H54 (cell line): ENCODE data around the gene BCAS3.

Experiments used
- DNase-seq: peaks from one replicate; pipeline ENCODE4 v3.0.0; 2011; ENCODE audit warnings: low spot score, mixed read lengths; ENCODE audit not compliant: insufficient read length
- FAIRE-seq: peaks from 3 replicates; lab custom pipeline; 2011; peaks lifted over from hg19 to GRCh38; lab: Jason Lieb, UNC
- POLR2A ChIP-seq: IDR thresholded peaks from 2 replicates; pipeline ENCODE4 v1.6.1; 2011; ENCODE audit warnings: low read depth, mild to moderate bottlenecking, low read length

BCAS3 gene

GRCh38 chr17:60817192-60817591 lies 139.5 kb downstream of the BCAS3 start:
- DNase-seq: peak; percentile 35
- peak; percentile 89 for FAIRE-seq
- no peak for TF ChIP-seq POLR2A

DNA sequence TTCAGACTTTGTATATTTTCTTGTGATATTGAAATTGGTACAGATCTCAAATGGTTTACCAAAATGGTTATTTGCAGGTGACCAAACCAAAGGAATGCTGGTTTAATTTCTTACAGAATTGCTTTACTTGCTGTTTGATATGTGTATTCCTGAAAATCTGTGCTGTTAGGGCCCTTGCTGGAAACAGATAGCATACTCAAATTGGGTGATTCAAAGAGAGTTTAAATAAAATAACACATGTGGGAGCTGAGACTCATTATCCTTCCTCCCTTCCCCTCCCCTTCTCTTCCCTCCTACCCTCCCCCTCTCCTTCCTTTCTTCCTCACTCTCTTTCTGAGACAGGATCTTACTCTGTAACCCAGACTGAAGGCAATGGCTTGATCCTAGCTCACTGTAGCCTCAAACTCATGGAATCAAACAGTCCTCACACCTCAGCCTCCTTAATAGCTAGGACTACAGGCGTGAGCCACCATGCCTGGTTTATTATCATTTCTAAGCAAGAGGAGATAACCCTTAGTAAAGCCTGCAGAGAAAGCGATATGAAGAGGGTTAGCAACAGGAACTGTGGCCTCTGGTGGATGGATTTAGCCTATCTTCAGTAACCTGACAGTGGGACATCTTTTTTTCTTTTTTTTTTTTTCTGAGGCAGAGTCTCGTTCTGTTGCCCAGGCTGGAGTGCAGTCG lies 141.9 kb downstream of the BCAS3 start:
- DNase-seq (no peak), FAIRE-seq (peak; percentile 43)
- TF ChIP-seq POLR2A: no peak

DNA sequence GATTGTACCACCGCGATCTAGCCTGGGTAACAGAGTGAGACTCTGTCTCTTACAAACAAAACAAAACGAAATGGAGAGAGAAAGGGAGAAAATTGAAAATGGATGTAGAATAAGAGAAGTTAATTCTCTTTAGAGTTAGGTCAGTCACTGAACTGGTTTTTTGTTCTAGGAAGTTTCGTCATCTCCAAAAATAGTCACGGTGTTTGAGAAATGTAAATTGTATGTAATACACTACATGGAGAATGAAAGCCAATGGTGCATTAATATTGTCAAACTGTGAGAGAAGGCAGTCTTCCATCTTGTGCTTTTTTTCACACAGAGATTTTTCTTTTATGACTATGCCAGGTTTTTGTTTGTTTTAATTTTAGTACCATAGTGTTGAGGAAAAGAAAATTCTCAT lies 145.9 kb downstream of the BCAS3 start:
- DNase-seq (no peak), FAIRE-seq (peak; percentile 52)
- no peak for TF ChIP-seq POLR2A

GRCh38 chr17:60825351-60825750 lies 147.7 kb downstream of the BCAS3 start:
- FAIRE-seq: no peak
- no peak for TF ChIP-seq POLR2A
- DNase-seq: no peak

GRCh38 chr17:60827943-60828342 lies 150.3 kb downstream of the BCAS3 start:
- no peak for FAIRE-seq
- no peak for DNase-seq
- TF ChIP-seq POLR2A: no peak

GRCh38 chr17:60832151-60832585 lies 154.5 kb downstream of the BCAS3 start:
- DNase-seq (no peak), FAIRE-seq (no peak)
- TF ChIP-seq POLR2A: no peak

DNA sequence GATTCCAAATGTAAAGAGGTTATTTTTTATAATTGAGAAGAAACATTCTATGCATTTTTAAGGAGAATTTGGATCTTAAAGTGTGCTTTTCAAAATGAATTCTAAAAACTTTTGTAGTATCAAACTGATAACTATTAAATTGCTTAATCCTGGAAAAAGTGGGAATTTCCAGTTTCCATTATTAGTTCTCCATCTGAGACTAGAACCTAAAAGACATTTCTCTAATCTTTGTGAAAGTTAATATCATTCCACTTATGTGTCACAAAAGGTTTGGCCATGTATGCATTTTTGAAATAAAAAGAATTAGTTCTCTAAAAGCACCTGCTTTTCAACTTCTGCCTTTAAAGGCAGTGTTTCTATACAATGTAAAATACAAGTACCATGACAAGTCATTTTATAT lies 155.0 kb downstream of the BCAS3 start:
- DNase-seq: no peak
- no peak for FAIRE-seq
- TF ChIP-seq POLR2A: no peak

GRCh38 chr17:60840456-60840855 lies 162.8 kb downstream of the BCAS3 start:
- TF ChIP-seq POLR2A: no peak
- peak; percentile 62 for FAIRE-seq

DNA sequence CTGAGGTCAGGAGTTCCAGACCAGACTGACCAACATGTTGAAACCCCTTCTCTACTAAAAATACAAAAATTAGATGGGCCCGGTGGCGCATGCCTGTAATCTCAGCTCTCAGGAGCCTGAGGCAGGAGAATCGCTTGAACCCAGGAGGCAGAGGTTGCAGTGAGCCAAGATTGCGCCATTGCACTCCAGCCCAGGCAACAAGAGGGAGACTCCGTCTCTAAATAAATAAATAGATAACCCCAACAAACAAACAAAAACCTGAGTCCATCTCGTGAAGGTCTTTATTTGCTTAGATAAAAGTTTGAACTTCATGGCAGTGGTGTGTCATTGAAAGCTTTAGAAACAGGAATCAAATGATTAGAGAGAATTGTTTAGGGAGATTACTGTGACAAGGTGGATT lies 167.4 kb downstream of the BCAS3 start:
- DNase-seq (no peak), FAIRE-seq (no peak)
- no peak for TF ChIP-seq POLR2A

More at GRCh38 chr17:60840456-60840855, 162.8 kb downstream of the BCAS3 start:
- no peak for DNase-seq

- no peak for TF ChIP-seq POLR2A
- FAIRE-seq (no peak), DNase-seq (no peak)
Observed at GRCh38 chr17:60846175-60846574, 168.5 kb downstream of the BCAS3 start.

GRCh38 chr17:60851181-60851580 lies 173.5 kb downstream of the BCAS3 start:
- no peak for TF ChIP-seq POLR2A
- DNase-seq: no peak
- FAIRE-seq: no peak

GRCh38 chr17:60857556-60858080 lies 180.0 kb downstream of the BCAS3 start:
- FAIRE-seq: peak; percentile 48
- DNase-seq: no peak
- TF ChIP-seq POLR2A: no peak

DNA sequence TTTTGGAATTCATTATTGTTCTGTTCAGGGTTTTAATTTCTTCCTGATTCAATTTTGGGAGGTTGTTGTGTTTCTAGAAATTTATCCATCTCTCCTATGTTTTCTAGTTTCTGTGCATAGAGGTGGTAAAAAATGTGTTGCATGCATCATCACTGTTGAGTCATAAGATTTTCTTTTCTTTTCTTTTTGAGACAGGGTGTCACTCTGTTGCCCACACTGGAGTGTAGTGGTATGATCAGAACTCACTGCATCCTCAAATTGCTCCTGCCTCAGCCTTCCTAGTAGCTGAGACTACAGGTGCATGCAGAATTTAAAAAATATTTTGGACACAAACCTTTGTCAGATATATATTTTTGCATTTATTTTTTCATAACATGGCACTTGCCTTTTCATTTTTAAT lies 184.8 kb downstream of the BCAS3 start:
- FAIRE-seq: no peak
- TF ChIP-seq POLR2A: no peak
- no peak for DNase-seq

DNA sequence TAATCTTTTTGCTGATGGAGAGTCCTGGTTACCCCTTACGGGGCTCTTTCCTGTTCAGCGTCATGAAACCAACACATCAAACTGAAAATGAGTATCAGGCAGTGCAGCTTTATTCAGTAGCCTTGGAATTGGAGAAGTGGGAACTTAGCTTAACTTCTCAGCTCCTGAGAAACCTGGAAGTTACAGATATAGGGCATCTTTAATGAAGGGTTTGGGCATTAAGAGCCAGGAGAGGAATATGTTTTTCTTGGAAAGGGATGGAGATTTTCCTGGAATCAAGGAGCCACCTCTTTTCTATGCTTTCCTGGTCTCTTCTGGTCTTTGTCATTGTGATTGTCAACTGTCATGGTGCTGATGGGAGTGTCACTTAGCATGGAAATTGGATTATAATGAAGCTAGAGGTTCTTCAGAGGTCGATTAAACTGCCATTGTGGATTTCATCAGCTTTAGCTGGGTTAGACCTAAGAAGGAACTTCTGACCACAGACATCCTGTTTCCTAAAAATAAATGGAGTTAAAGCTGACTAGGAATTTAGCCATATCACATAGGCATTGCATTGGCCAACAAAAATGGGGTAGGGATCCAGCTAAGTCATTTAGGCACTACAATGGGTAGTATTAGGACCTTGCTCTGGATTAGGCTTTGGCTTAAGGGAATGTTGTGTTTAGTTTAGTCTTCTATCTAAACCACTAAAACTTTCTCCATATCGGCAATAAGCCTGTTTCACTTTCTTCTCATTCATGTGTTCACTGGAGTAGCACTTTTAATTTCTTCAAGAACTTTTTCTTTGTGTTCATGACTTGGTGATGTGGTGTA lies 186.4 kb downstream of the BCAS3 start:
- DNase-seq (no peak), FAIRE-seq (peak; percentile 92)
- no peak for TF ChIP-seq POLR2A
